Stimulated activated CD8-positive, alpha-beta memory T cell treated with anti-CD3 and anti-CD28 coated beads, Interleukin-12 subunit alpha, Interleukin-12 subunit beta, amount 100 ng/mL, for 4 hours (primary cell): ENCODE measurements around the gene INO80E.
A peak's percentile ranks its signal among the peaks of the same experiment; 100 is the strongest.

Experiments used
- DNase-seq: peaks from one replicate; pipeline ENCODE4 v3.0.0-alpha.2; 2020; ENCODE audit warnings: low read depth

The INO80E gene

GRCh38 chr16:29993191-29993902 is 2.7 kb upstream of the INO80E start:
- no peak for DNase-seq

GRCh38 chr16:29993903-29994599 is 2.0 kb upstream of the INO80E start:
- no peak for DNase-seq

GRCh38 chr16:29994600-29995323 is 1.3 kb upstream of the INO80E start:
- peak; percentile 48 for DNase-seq

DNA sequence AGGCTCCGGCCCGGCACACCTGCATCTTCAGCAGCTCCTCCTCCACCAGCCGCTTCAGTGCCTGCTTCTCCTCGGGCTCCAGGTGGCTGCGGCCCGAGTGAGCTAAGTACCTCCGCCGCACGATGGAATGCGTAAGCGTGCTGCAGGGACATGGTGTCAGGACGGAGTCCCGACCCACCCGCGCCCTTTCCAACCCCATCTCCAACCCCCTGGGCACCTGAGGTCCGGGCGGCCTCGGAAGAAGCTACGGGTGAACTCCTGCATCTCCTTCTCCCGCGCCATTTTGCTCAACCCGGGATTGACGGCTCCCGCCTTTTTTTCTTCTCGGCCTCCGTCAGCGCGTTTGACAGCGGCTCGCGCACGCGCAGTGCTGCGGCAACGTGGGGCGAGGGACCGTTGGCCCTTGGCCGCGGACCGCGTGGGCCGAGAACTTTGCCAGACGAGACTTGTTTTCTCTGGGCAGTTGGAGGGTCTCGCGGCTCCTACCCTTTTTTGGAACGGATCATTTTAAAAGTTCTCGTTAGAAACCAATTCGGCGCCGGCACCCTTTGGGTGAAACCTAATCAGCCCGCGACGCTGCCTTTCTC is 624 bp upstream of the INO80E start, which contains the start of gene HIRIP3:
Gene HIRIP3 (minus strand): TSS at position 294 of the 587 bp plus-strand sequence. CDS start 12 bp downstream, at position 282.
- peak; percentile 77 for DNase-seq

DNA sequence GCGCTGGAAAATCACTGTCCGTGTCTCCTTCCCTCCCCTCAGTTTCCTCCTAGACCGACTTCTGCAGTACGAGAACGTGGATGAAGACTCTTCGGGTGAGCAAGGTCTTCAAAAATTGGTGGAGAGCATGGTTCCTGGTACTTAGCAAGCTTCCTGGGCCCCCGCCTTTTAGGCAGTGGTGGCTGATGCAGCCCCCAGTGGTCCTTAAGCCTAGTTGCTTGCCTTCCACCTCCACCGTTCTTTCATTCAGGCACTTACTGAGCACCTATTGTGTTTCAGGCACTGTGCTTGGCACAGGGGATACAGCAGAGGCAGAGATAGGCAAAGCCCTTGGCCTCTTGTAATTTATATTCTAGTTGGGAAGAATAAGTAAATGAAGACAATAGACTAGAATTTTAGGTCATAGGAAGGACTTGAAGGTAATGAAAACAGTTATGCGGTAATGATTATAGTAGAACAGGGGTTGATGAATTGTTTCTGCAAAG is 767 bp downstream of the INO80E start:
- no peak for DNase-seq

GRCh38 chr16:29999605-30000004 is 3.6 kb downstream of the INO80E start:
- DNase-seq: no peak

GRCh38 chr16:30000735-30001631 is 4.9 kb downstream of the INO80E start:
- no peak for DNase-seq

GRCh38 chr16:30002614-30003346 is 6.7 kb downstream of the INO80E start:
- DNase-seq: no peak

DNA sequence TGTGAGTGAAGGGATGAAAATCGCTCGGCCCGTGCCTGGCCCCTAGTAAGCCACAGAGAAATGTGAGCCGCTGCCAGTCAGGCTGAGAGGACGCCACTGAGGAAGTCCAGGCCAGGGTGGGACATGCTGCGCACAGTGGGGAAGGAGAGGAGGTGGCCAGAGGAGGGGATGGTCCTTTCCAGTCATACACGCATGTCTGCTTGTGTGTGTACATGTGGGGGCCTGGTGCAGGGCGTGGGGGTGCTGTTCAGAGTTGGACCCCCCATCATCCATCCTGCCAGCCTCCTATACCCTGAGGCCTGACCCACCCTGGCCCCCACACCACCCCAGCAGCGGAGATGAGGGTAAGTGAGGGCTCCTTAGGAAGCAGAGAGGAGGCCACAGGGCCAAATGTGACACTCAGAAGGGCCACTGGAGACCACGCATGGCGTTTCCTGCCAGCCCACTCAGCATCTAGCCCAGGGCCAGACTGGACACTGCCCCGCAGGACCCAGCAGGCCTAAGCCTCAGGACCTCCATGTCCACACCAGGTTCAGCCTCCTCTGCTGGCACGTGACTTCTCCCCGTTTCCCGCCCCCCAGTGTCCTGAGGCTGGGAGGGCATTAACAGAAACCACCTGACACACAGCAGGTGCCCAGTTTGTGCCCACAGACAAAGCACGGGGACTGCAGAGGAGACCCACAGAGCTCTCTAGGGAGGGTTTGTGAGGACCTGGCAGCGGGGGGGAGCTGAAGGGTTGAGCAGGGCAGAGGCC is 7.8 kb downstream of the INO80E start:
- DNase-seq: no peak

DNA sequence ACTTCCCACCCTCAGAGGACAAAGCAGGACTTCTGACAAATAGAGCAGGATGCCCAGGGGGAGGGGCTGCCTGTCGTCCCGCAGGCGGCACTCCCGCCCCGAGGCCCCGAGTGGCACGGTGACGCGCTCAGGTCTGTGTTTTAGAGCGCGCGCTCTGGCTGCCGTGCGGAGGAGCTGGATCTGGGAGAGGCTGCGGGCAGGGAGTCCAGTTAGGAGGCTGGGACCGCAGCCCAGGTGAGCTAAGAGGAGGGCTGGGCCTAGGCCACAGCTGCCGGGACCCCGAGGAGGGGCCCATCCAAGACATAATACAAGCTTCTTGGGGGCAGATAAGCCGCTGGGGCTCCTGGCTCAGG is 8.4 kb downstream of the INO80E start:
- DNase-seq: no peak

DNA sequence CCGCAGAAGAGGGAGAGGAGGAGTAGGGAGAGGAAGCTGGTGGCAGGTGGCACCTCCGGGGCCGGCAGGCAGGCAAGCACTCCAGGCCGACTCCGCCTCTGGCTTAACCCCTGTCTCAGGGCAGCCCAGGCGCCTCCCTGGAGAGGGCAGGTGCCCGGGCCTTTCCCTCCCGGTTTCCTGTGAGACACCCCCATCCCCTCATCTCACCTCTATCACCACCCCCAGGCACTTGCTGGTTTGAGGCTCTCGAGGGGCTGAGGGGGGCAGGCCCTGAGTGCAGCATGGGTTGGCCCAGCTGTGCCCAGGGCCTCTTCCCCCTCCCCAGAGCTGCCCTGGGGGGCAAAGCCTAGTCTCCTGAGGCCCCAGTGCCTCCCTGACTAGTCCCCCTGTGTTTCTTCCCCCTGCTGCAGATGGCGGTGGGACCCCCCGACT is 8.8 kb downstream of the INO80E start:
- DNase-seq: no peak

- DNase-seq: no peak
These were observed 9.5 kb downstream of the INO80E start for GRCh38 chr16:30005341-30006094.

DNA sequence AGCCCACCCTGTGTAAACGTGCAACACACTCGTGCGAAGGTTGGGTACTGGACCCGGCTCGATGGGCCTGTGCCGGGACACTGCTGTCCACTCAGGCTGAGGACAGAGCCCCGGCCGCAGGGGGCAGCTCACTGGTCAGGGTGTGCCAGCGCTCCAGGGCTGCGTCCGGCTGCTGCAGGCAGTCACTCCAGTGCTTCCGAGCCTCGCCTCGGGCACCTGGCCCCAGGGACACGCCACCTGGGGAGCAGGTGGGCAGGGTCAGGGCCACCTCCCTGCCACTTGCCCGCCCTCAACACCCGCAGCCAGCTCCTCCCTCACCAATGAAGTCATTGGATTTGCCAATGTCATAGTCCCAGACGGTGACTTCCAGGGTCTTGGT is 10.0 kb downstream of the INO80E start:
- no peak for DNase-seq

- DNase-seq: no peak
These were observed 10.8 kb downstream of the INO80E start for GRCh38 chr16:30006659-30007377.

GRCh38 chr16:30007378-30007895 is 11.4 kb downstream of the INO80E start:
- DNase-seq: no peak

DNA sequence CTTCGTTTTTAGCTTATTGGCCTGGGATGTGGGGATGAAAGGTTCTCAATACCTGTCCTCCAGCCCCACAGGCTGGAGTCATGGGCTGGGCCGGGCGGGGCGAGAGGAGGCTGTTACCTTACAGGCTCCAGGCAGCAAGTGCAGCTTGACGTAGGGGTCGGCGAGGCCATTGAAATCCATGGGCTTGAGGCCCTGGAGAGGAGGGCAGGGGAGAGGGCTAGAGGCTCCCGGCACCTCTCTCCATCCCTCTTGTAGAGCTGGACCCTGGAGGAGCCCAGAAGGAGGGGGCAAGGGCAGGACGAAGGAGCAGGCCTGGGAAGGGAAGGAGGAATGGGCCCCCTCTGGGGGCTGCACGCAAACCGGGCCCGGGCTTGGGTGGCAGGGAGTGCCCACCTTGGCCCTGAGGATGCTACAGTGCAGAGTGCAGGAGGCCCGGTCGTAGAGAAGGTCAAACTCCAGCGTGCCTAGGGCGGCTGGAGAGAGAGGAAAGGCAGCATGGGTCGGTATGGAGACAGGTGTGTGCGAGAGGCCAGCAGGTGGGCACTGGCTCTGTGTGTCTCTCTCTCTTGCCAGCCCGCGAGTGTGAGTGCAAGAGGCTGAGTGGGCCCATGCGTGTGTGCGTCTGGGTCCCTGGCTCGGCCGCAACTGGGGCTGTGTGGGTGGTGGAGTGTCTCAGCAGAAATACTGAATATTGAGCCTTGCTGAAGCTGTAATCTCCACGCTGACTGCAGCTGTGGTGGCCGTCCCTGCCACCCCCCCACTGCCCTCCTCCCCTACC is 13.2 kb downstream of the INO80E start:
- no peak for DNase-seq
